ENCODE measurements around the gene CAMKMT.
A peak's percentile ranks its signal among the peaks of the same experiment; 100 is the strongest.

CAMKMT gene

GRCh38 chr2:44519026-44519425, 157.3 kb downstream of the CAMKMT start:
- DNase-seq, result no peak

DNA sequence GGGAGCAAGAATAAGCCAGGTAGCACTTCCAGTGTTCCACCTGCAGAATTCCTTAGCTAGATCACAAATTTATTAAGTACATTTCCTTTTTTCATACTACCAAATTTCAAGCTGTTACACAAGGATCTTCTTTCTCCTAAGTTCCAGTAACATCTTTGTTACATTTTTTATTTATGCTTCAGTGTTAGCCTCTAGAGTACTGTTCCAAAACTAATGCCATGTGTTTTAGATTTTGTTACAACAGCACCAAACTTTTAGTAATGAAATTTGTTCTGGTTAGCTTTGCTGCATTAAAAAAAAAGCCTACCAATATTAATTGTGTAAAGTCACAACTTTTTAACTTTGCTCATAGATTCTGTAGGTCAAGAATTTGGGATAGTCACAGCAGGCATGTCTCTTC, 161.1 kb downstream of the CAMKMT start:
- no peak for DNase-seq

DNA sequence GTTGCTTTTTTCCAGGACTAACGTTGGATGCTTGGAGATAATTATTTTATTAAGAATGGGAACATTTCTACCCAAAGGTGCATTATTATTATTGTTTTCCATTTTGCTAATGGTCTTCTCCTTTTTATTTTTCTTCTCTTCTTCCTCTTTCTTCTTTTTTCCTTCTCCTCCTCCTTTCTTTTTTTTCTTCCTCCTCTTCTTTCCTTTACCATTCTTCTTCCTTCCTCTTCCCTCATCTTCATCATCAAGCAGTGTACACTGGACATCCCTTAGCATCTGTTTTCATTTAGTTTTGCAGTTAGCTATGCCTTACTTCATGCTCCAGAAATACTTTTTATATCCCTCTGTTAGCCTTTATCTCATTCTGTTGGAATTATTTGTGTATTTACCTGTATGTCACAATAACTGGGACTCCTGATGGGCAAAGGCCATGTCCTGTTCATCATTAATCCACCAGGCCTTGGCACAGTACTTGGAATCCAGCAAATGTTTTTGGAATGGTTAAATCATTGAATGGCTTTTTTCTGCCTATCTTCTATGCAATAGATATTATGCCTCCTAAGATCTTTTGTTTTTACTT, 162.7 kb downstream of the CAMKMT start:
- DNase-seq, result no peak

DNA sequence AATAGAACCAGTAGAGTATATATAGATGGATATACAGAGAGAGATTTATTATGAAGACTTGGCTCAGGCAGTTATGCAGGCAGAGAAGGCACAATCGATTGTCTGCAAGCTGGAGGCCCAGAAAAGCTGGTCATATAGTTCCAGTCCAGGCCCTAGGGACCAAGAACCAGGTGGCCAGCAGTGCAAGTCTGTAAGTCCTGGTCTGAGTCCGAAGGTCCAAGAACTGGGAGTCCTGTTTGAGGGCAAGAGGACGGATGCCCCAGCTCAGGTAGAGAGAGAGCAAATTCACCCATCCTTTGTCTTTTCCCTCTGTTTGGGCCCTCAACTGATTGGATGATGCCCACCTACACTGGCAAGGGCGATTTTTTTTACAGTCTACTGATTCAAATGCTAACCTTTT, 164.6 kb downstream of the CAMKMT start:
- DNase-seq, result no peak

DNA sequence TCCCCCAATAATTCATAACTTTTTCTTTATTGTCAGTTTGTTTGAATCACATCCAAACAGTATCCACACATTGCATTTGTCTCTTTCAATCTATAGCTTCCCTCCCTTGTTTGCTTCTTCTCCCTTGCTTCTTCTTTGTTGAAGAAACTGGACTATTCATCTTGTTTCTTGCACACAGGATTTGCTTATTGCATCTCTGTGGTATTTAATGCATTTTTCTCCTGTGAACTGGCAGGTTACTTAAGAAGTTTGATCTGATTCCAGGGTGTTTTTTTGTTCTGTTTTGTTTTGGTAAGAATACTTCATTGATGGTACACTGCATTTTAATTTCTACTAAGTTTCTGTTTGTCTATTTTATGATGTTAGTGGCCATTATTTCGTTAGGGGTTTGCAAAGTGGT, 166.8 kb downstream of the CAMKMT start:
- DNase-seq, result no peak

GRCh38 chr2:44529448-44529847, 167.7 kb downstream of the CAMKMT start:
- no peak for DNase-seq

DNA sequence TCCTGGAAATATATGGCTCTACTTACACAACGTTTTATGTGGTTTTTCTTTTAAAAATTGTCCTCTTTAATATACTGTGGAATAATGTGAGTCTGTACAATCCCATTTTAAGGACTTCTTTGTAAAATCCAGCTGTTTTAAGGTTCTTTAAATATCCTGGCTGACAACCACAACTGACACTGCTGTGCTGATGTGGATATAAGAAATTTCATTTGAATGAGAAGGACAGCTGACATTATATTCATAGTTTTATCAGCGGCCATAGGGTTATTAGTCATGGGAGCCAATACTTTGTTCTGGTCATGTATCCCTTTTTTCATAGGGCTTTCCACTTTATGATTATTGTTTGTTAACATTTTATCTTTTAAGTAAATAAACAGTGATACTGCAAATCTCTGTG, 169.5 kb downstream of the CAMKMT start:
- no peak for DNase-seq

DNA sequence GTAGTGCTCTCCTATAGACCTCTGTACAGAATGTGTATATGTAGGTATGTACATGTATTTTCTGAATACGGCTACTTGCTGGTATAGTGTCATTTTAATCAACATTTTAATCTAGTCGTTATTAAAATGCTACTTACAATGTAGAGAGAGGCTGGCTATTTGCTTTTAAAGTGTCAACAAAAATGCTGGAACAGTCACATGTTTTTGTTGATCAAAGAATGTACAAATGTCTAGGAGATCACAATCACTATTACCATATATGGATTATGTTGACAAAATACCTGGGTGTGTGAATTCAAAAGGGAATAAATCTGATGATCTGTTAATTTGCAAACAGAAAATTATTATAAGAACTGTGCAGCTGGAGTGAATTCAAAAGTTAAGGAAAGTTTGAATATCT, 170.3 kb downstream of the CAMKMT start:
- no peak for DNase-seq

GRCh38 chr2:44533508-44533907, 171.8 kb downstream of the CAMKMT start:
- DNase-seq, result no peak

GRCh38 chr2:44535376-44535775, 173.6 kb downstream of the CAMKMT start:
- no peak for DNase-seq

DNA sequence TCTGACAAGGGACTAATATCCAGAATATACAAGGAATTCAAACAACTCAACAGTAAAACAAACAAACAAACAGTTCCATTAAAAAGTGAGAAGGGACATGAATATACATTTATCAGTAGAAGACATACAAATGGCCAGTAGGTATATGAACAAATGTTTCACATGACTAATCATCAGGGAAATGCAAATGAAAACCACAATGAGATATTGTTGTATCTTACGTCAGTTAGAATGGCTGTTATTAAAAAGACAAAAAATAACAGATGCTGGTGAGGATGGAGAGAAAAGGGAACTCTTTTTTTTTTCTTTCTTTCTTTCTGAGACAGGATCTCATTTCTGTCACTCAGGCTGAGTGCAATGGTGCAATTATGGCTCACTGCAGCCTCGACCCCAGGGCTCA, 175.5 kb downstream of the CAMKMT start:
- DNase-seq, result no peak

DNA sequence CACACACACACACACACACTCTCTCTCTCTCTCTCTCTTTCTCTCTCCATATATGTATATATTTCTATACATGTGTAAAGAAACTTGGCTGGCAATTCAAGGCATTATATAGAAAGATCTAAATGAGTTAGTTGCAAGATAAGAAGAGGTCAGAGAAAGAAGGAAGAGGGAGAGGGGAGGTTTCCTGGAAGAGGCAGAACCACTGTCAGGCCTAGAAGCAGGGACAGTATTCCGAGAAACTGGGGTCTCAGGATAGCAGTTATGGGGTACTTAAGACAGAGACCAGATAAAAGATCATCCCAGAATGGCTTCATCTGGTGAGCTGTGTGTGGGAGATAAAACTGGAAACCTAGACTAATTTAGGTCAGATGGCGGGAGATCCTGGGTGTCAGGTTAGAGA, 180.8 kb downstream of the CAMKMT start:
- no peak for DNase-seq

DNA sequence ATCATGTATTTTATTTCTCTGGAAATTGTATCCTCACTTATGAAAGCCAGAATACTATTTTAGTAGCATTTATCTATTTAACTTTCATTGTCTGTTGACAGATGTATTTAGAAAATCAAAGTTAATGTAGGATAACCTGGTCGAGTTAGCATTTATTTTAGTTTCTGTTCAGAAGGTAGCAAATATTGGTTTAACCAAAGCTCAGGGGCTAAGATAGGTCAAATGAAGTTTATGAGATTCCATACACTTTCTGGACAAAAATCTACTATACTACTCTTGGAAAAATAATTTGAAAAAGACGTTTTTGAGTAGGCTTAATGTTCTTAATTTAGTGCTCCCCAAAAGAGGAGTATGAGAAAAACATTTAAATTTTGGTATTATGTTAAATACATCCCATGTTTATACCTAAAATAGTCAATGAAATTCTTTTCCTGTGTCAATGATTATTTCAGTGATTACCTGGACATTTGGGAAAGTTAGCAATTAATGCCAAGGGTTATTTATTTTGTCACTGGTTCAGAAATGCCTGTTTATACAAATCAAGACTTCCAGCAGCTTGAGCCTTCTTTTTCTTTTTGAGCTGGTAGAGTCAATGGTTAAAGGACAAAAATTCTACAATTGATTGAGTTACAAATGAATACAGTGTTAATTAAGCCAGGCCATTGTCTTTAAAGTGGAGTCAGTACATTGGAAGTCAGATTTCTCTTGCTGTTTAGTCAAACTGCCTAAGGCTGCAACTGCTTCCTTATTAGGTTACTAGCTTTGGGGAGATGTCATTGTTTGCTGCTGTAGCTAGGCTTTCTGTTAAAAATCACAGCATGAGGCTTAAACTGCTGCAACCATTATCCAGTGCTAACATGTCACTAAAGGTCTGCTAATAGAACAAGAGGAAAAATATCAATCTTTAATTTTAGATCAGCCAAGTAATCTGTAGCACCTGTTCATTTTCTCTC, 182.3 kb downstream of the CAMKMT start:
- DNase-seq, result no peak

DNA sequence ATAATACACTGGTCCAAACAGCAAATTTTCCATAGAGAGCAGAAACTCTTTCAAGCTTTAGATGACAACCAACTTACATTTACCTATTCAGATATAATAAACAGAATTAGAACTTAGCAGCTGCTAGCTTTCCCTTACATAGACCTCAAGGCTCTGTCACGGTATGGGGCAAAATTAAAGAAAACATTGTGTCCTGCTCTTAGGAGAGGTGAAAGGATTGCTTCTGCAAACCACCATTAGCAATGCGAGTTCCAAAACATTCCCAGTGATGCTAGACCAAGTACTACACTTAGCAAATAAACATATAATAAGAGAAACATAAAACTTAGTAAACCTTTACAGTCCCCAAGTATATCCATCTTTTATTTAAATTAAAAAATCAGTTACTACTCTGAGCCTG, 183.3 kb downstream of the CAMKMT start:
- no peak for DNase-seq

DNA sequence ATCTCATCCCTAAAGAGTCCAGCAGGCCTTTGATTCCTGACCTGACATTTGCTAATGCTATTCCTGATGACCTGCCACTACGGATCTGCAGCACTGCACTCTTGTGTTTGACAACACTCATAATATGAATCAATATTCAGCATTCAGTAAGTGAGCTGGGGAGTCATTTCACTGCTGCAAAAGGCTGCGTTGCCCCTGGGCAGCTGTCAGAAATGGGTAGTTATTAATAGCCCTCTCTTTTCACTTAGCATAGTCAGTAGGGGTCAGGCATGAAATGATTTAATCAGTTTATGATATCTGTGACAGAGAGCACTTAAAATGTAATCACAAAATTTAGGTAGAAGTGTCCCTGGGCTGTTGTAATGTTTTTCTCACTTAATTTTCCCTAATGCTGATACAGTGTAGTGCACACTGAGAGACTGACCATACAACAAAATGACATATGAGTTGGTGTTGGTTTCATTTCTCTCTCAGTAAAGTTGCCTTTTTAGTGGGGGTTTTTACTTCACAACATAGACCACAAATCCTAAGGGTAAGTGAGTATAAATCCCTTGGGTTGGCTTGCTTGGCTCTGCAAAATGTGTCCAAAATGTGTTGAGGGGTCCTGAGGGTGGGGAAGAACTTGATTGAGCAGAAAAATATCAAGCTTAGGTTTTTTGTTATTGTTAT, 184.8 kb downstream of the CAMKMT start:
- DNase-seq, result no peak

DNA sequence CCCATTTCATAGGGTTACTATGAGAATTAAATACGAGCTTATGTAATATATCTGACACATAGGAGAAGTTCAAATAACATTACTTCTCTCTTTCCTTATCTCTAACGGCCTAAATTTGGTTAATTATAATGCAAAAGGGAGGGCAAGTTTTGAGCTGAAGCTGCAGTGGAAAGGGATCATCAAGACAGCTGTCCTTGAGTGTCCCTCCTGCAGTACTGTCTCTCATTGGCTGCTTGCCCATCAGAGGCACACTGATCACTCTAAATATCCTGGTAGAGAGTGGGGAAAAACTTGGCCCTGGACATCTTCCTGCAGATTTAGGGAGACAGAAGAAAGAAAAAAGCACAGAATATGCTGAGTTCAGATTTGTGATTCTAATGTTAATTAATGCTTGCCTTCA, 186.0 kb downstream of the CAMKMT start:
- no peak for DNase-seq

DNA sequence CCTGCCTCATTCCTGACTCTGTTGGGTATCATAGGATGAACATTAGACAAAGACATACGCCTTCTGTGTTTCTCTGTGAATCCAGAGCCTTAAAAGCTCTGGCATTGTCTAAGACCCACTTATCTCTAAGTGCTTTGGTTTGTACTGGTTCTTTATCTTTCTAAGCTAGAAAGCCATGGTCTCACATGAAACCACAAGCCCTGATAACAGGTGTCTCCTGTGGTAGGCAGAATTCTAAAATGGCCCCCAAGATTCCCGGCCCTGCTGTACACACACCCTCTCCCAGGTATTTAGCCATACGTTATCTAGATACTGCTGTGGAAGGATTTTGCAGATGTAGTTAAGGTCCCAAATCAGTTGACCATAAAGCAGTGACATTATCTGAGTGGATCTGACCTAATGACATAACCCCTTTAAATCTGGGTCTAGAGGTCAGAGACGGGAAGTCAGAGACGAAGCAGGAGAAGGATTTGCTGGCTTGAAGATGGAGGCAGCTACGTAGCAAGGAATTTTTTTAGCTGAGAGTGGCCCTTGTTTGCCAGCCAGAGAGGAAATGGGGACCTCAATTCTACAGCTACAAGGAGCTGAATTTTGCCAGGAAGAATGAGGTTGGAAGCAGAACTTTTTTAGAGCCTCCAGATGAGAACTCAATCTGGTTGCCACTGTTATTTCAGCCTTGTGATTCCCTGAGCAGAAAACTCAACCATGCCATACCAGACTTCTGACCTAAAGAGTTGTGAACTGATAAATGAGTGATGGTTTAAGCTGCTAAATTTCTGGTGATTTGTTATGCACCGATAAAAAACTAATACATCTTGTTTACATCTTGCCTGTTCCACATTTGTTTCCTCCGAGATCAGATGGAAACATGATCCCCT, 186.7 kb downstream of the CAMKMT start:
- peak in 1 of 2 experiments; percentile 32 for DNase-seq

GRCh38 chr2:44549099-44549471, 187.3 kb downstream of the CAMKMT start:
- no peak for DNase-seq

- no peak for DNase-seq
These were observed 188.1 kb downstream of the CAMKMT start for GRCh38 chr2:44549856-44550255.

DNA sequence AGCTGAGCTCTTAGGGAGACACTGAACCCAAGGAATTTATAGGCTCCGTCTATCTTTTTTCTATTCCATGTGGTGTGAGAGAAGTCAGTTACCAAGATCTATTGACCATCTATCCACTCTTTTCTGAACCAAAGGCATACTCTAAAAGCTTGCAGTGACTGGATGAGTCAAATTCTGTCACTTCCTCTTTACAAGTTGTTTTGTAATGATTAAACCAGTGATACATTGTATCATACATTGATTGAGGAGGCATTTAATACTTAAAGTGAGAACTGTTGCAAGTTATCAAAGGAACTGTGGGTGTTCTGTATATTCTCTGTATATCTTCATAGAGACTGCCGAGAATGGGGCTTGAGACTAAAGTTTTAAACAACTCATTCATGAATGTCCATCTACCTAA, 188.8 kb downstream of the CAMKMT start:
- no peak for DNase-seq

GRCh38 chr2:44551497-44551896, 189.8 kb downstream of the CAMKMT start:
- no peak for DNase-seq

DNA sequence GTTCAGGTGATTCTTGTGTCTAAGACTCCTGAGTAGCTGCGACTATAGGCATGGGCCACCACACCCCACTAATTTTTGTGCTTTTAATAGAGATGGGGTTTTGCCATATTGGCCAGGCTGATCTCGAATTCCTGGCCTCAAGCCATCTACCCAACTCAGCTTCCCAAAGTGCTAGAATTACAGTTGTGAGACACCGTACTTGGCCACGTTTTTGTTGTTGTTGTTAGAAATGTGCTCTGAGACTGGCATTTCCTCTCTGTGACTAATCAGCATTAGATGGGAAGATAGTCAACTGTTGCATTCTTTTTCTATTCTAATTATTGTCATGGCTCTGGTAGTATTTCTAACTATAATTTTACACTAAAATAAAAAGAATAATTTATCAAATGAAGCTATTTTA, 191.7 kb downstream of the CAMKMT start:
- DNase-seq, result no peak

DNA sequence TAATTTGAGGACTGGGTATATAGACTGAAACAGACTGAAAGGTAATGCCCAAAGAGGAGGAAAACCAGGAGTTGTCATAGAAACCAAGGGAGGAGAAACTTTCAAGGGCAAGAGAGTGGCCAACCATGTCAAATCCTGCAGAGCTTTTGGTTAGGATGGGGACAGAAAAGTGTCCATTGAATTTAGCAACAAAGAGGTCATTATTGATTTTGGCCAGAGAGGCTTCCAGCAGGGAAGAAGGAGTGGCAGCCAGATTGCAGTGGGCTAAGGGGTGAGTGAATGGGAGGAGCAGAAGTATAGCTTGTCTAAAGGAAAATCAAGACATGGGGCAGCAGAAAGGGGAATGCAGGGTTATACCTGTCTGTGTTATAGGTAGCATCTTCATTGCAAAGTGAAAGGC, 194.0 kb downstream of the CAMKMT start:
- DNase-seq, result no peak
